GM10248 (cell line): ENCODE results near the gene NFKB1.

ENCODE experiments used
- CTCF ChIA-PET: fragments of 300-600 bp; sonication (Branson Sonifier 250); formaldehyde crosslinking; extraction: SDS; loops from one replicate; lab custom pipeline; 2021; ENCODE audit warnings: antibody characterized with exemption; lab: Yijun Ruan, JAX
- POLR2A ChIA-PET: fragments of 350-650 bp; sonication (Branson Sonifier 250); formaldehyde crosslinking; extraction: SDS; loops from one replicate; lab custom pipeline; 2020; ENCODE audit warnings: antibody characterized with exemption; lab: Yijun Ruan, JAX
- DNase-seq: peaks from one replicate; pipeline ENCODE4 v3.0.0; 2012; ENCODE audit errors: extremely low spot score
- TF ChIP-seq, protein P1 (sequence below): IDR thresholded peaks from 2 replicates; pipeline ENCODE4 v1.5.1; 2012; ENCODE audit warnings: mild to moderate bottlenecking, low read depth; ENCODE audit errors: extremely low read depth, missing control alignments, control extremely low read depth

Gene NFKB1

DNA sequence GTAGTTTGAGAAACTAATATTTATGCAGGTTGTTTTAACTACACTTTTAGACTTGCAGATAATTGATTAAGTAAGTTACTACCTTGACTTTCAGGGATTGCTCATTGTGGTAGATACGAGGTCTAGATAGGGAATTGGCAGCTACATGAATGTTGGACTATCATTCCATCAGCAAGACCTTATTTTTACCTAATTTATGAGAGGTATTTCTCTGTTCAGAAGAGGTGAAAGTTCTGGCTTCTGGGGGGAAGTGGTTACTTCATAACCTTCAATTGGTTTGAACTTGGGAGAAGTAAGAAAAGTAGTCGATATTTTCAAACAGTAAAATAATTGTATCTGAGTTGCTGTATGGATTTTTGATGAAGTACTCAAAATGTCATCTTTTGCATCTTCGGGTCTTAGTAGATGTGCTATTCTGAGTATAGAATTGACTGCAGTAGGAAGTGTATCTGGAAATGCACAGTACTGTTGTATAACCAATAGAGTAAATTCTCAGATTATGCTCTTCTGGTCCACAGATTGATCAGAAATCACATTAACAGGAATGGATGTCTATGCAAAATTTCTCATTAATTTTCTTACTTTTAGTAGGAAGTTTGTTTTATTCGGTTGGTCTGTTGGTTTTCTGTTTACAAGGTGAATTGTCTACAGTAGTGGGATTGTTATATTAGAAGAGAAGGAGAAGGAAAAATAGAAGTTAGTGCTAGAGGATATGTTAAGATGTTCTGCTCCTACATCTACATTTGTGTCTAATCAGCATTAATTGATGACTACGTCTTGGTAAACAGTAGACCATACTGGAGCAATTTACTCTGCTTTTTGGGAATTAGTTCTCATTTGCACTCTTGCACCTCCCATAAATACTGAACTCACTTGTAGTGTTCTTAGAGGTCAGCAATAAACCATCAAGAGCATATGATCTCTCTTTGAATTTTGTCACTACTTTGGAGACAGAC, 3.0 kb downstream of the NFKB1 start:
- POLR2A ChIA-PET = no interaction called here
- TF ChIP-seq, protein P1, sequence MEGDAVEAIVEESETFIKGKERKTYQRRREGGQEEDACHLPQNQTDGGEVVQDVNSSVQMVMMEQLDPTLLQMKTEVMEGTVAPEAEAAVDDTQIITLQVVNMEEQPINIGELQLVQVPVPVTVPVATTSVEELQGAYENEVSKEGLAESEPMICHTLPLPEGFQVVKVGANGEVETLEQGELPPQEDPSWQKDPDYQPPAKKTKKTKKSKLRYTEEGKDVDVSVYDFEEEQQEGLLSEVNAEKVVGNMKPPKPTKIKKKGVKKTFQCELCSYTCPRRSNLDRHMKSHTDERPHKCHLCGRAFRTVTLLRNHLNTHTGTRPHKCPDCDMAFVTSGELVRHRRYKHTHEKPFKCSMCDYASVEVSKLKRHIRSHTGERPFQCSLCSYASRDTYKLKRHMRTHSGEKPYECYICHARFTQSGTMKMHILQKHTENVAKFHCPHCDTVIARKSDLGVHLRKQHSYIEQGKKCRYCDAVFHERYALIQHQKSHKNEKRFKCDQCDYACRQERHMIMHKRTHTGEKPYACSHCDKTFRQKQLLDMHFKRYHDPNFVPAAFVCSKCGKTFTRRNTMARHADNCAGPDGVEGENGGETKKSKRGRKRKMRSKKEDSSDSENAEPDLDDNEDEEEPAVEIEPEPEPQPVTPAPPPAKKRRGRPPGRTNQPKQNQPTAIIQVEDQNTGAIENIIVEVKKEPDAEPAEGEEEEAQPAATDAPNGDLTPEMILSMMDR = no peak
- no peak for DNase-seq
- CTCF ChIA-PET = no interaction called here

DNA sequence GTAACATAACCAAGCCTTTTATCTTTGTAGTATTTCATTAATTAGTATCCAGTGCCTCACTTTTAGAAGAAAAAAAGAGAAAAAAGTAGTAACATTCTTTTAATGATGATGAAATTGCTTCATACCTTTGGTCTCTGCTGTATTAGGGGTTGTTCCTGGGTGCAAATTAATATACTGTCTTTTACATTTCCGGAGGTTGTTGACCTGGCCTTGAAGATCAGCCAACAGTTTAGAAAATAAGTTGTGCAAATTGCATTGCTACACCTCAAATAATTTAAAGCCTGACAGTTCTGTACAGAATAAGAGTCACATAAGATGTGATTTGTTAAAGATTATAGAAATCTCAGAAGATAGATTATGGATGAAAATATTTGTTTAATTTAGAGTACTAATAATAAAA, 3.8 kb downstream of the NFKB1 start:
- ChIA-PET CTCF (interaction anchor here (1.2 kb wide), 1 partner anchor 13 kb away, joined by 4 read pairs; no protein-coding TSS in a partner anchor), POLR2A (no interaction called here)
- no peak for DNase-seq
- TF ChIP-seq, protein P1 = no peak

DNA sequence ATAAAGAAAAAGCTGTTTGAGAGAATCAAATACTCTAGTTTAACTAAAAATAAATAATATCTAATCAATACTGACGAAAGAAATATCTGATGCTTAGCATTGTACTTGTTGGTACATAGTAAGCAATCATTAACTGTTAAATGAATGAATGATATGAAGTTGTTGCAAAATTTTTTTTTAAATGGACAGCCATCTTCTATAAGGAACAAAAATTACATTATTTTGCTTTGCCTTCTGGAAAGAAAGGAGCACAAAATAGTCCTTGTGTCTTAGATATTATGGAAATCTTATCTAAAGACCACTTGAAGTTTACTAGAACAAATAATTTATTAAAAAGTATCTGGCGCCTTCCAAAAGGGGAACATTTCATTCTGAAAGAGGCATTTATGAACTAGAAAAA, 4.5 kb downstream of the NFKB1 start:
- no peak for DNase-seq
- CTCF ChIA-PET = interaction anchor here (1.2 kb wide), 1 partner anchor 13 kb away, joined by 4 read pairs; no protein-coding TSS in a partner anchor
- POLR2A ChIA-PET = no interaction called here
- TF ChIP-seq, protein P1 = no peak

DNA sequence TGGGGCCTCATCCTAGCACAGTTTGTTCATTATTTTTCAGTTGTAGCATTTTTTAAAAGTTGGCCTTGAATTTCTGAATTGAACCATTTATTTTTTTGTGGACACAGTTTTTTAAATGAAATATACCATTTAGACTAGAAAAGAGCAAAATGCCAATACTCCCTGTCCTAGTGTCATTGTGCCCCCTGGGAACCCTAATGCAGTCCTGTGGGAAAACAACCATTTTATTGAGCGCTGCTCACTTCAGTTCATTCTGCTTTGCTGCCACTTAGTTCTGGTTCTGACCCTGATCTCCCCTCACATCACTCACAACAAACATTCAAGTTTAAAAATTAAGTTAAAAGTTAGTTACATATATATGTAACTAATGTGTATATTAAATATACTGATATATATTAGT, 5.4 kb downstream of the NFKB1 start:
- TF ChIP-seq, protein P1 = no peak
- DNase-seq = no peak
- ChIA-PET CTCF (no interaction called here), POLR2A (no interaction called here)

- no peak for DNase-seq
- ChIA-PET POLR2A (no interaction called here), CTCF (interaction anchor here (0.6 to 2.2 kb wide), 7 partner anchors 8 to 657 kb away, joined by 3 to 9 read pairs (median 4); partner anchors contain the start of gene NFKB1)
- TF ChIP-seq, protein P1 = no peak
Measured at GRCh38 chr4:102511830-102512605, 10.9 kb downstream of the NFKB1 start.

DNA sequence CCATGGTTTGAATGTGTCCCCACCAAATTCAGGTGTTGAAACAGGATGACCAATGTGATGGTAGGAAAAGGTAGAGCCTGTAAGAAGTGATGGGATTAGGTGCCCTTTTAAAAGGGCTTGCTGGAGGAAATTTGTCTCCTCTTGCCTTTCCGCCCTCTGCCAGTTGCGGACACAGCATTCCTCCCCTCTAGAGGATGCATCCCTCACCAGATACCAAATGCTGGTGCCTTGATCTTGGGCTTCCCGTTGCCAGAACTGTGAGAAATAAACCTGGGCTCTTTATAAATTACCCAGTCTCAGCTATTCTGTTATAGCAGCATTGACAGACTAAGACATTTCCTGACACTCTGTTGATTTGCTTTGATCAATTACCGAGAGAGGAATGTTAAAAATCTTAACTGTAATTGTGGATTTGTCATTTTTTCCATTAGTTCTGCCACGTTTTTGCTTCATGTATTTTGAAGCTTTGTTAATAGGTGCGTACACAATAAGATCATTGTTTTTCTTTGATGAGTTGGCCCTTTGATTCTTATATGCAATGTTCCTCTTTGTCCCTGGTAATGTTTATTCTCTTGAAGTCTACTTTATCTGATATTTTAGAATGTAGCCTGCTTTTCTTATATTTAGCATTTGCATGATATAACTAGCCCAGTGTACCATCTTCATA, 13.3 kb downstream of the NFKB1 start:
- DNase-seq = no peak
- TF ChIP-seq, protein P1 = no peak
- POLR2A ChIA-PET = no interaction called here
- CTCF ChIA-PET = no interaction called here
